Measurements from ENCODE around the gene FMN1. TPM values are rescaled to one million over a fixed set of nuclear protein-coding genes. Genes with fewer than 3 reads are reported as not detected.

FMN1 gene
- total RNA-seq, 1 donor from 2014 or later = 20.1 TPM

- Histone ChIP-seq H3K9me3 (no peaks in the 10 kb centered on the region), H3K36me3 (no peaks in the 10 kb centered on the region), H3K4me1 (no peaks in the 10 kb centered on the region), H3K4me3 (no peak overlapping the region), H3K27ac (no peak overlapping the region), H3K27me3 (no peaks in the 10 kb centered on the region)
- intact Hi-C loops (cut with DNase I) = no loop called here
- TF ChIP-seq POLR2AphosphoS5 (IDR thresholded peaks at IDR 0.05; ENCODE audit: insufficient read depth in 1 of 2, low read depth in 1 of 2) (no peak), POLR2A (IDR thresholded peaks at IDR 0.05) (no peak)
- TF ChIP-seq, protein P1, sequence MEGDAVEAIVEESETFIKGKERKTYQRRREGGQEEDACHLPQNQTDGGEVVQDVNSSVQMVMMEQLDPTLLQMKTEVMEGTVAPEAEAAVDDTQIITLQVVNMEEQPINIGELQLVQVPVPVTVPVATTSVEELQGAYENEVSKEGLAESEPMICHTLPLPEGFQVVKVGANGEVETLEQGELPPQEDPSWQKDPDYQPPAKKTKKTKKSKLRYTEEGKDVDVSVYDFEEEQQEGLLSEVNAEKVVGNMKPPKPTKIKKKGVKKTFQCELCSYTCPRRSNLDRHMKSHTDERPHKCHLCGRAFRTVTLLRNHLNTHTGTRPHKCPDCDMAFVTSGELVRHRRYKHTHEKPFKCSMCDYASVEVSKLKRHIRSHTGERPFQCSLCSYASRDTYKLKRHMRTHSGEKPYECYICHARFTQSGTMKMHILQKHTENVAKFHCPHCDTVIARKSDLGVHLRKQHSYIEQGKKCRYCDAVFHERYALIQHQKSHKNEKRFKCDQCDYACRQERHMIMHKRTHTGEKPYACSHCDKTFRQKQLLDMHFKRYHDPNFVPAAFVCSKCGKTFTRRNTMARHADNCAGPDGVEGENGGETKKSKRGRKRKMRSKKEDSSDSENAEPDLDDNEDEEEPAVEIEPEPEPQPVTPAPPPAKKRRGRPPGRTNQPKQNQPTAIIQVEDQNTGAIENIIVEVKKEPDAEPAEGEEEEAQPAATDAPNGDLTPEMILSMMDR (IDR thresholded peaks at IDR 0.05) = no peak
- no peak for DNase-seq (ENCODE audit: extremely low spot score in 2 of 2)
Observed at GRCh38 chr15:32757426-32757825, 437.1 kb downstream of the FMN1 start.

DNA sequence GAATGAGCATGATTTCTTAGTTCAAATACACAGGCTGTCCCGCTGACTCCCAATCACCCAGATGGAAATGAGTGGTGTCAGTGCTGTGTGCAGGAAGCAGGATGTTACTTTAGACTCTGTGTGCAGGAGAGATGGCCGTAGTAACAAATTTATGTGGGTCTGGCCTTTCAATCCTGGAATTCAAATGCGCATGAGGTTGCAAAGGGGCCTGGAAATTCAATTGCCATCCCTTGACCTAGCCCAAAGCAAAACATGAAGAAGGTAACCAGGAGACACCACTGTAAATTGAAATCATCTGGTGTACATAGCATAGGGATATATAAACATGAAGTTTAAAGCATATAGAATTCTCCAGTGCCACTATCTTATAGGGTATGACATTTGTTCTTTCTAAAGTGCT, 443.5 kb downstream of the FMN1 start:
- Histone ChIP-seq H3K27ac (no peak overlapping the region), H3K9me3 (no peaks in the 10 kb centered on the region), H3K36me3 (no peaks in the 10 kb centered on the region), H3K4me1 (no peaks in the 10 kb centered on the region), H3K27me3 (no peaks in the 10 kb centered on the region), H3K4me3 (no peak overlapping the region)
- TF ChIP-seq, protein P1 (IDR thresholded peaks at IDR 0.05) = no peak
- TF ChIP-seq POLR2A (IDR thresholded peaks at IDR 0.05) (no peak), POLR2AphosphoS5 (IDR thresholded peaks at IDR 0.05; ENCODE audit: insufficient read depth in 1 of 2, low read depth in 1 of 2) (no peak)
- DNase-seq (ENCODE audit: extremely low spot score in 2 of 2) = no peak
- intact Hi-C loops (cut with DNase I) = no loop called here

DNA sequence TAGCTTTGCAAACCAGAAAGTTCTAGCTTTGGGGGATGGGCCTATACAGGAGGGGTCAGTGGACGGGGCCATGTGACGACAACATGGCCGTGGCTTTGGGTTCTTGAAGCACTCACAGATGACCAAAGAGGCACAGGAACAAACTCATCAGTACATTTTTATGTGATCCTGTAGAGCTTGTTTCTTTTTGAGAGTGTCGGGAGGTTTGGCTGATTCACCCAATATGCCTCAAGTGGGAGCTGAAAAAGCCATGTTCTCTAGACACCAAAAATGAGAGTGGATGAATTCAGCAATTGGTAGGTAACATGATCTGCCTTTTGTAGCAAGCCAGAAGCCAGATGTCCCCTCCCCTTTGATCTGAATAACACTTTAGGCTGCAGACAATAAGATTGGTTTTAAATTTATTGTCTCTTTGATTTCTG, 446.6 kb downstream of the FMN1 start:
- Histone ChIP-seq H3K36me3 (no peaks in the 10 kb centered on the region), H3K27ac (no peak overlapping the region), H3K27me3 (no peaks in the 10 kb centered on the region), H3K4me3 (no peak overlapping the region), H3K9me3 (no peaks in the 10 kb centered on the region), H3K4me1 (no peaks in the 10 kb centered on the region)
- intact Hi-C loops (cut with DNase I) = no loop called here
- no peak for DNase-seq (ENCODE audit: extremely low spot score in 2 of 2)
- TF ChIP-seq, protein P1 (IDR thresholded peaks at IDR 0.05) = no peak
- TF ChIP-seq POLR2AphosphoS5 (IDR thresholded peaks at IDR 0.05; ENCODE audit: insufficient read depth in 1 of 2, low read depth in 1 of 2) (no peak), POLR2A (IDR thresholded peaks at IDR 0.05) (no peak)

GRCh38 chr15:32746116-32746857, 448.2 kb downstream of the FMN1 start:
- Histone ChIP-seq H3K4me3 (no peak overlapping the region), H3K27ac (no peak overlapping the region), H3K4me1 (no peaks in the 10 kb centered on the region), H3K27me3 (no peaks in the 10 kb centered on the region), H3K9me3 (no peaks in the 10 kb centered on the region), H3K36me3 (no peaks in the 10 kb centered on the region)
- intact Hi-C loops (cut with DNase I) = no loop called here
- TF ChIP-seq, protein P1 (IDR thresholded peaks at IDR 0.05) = no peak
- TF ChIP-seq POLR2A (IDR thresholded peaks at IDR 0.05) = no peak
- no peak for DNase-seq (ENCODE audit: extremely low spot score in 2 of 2)

DNA sequence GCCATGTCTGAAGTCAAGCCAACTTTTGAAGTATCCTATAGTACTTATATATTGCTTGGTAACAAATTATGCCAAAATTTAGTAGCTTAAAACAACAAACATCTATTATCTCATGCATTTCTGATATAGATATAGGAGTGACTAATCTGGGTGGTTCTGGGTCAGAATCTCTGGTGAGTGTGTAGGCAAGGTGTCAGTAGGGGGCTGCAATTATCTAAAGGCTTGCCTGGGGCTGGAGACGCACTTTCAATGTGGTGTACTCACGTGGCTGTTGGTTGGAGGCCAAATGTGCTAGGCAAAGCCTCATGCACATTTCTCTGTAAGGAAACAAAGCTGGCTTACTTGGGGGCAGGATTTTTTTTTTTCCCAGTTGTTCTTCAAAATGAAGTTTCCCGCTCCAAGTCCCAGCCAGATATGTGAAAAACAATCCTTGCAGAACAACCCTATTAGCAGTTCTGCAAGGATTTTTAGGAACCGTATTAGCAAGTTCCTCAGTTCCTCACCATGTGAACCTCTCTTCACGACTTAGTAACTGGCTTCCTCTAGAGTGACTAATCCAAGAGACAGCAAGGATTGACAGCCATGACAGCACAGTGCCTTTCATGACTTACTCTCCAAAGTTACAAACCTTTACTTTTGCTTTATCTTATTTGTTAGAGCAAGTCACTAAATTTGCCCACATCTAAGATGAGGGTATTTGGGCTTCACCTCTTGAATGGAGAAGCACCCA, 450.9 kb downstream of the FMN1 start:
- intact Hi-C loops (cut with DNase I) = no loop called here
- no peak for DNase-seq (ENCODE audit: extremely low spot score in 2 of 2)
- no peak overlapping the region for H3K4me3 ChIP-seq
- TF ChIP-seq, protein P1 (IDR thresholded peaks at IDR 0.05) = no peak
- TF ChIP-seq POLR2AphosphoS5 (IDR thresholded peaks at IDR 0.05; ENCODE audit: insufficient read depth in 1 of 2, low read depth in 1 of 2) = no peak
- no peak for TF ChIP-seq POLR2A (IDR thresholded peaks at IDR 0.05)
- no peaks in the 10 kb centered on the region for H3K36me3 ChIP-seq
- H3K9me3 ChIP-seq = no peaks in the 10 kb centered on the region
- no peak overlapping the region for H3K27ac ChIP-seq
- H3K4me1 ChIP-seq = no peaks in the 10 kb centered on the region
- no peaks in the 10 kb centered on the region for H3K27me3 ChIP-seq

Data from vagina (tissue), 2 donors.